ENCODE data around the gene MALL.

MALL gene

DNA sequence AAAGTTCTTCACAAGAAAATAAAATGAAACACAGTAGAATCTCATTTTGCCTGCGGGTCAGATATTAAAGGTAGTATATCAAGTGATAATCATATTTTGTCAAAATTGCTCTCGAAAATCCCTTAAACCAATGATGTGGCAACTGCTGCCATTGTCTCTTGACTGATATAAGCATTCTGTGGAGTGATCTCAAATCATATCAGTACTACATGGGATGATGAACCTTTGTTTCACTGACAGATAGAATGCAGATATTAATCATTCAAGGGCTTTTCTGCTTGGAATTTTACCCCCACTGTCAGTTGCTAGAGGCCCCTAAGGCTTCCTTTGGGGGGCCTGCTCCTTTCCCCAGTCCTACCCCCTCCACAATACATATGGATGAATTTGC lies 31.3 kb upstream of the MALL start:
- Histone ChIP-seq H3K27me3 (ENCODE audit: low read length) (no peaks in the 10 kb centered on the region), H3K9me2 (replicated peaks; ENCODE audit: insufficient read depth, low read length) (no peaks in the 10 kb centered on the region), H3K36me3 (ENCODE audit: low read length) (no peaks in the 10 kb centered on the region), H2AFZ (ENCODE audit: low read depth, low read length, severe bottlenecking) (no peak overlapping the region), H3F3A (ENCODE audit: insufficient read depth) (no peaks in the 10 kb centered on the region), H3K4me3 (ENCODE audit: insufficient read depth, low read length, poor library complexity, severe bottlenecking) (no peak overlapping the region), H3K27ac (ENCODE audit: low read depth, low read length) (no peak overlapping the region), H3K9ac (ENCODE audit: low read length) (no peak overlapping the region), H3K79me2 (ENCODE audit: insufficient read depth, low read length) (no peaks in the 10 kb centered on the region), H3K4me2 (ENCODE audit: low read depth, low read length, poor library complexity, severe bottlenecking) (no peak overlapping the region), H4K20me1 (ENCODE audit: low read depth, low read length) (no peaks in the 10 kb centered on the region), H3K9me3 (ENCODE audit: insufficient read depth, low read length) (no peaks in the 10 kb centered on the region; the same call in 1 of the 2 replicates)
- TF ChIP-seq EZH2phosphoT487 (conservative IDR thresholded peaks at IDR 0.05; ENCODE audit: low read length) (no peak), CTCF (IDR thresholded peaks at IDR 0.05; ENCODE audit: insufficient read depth, low read length, poor library complexity, severe bottlenecking) (no peak)

DNA sequence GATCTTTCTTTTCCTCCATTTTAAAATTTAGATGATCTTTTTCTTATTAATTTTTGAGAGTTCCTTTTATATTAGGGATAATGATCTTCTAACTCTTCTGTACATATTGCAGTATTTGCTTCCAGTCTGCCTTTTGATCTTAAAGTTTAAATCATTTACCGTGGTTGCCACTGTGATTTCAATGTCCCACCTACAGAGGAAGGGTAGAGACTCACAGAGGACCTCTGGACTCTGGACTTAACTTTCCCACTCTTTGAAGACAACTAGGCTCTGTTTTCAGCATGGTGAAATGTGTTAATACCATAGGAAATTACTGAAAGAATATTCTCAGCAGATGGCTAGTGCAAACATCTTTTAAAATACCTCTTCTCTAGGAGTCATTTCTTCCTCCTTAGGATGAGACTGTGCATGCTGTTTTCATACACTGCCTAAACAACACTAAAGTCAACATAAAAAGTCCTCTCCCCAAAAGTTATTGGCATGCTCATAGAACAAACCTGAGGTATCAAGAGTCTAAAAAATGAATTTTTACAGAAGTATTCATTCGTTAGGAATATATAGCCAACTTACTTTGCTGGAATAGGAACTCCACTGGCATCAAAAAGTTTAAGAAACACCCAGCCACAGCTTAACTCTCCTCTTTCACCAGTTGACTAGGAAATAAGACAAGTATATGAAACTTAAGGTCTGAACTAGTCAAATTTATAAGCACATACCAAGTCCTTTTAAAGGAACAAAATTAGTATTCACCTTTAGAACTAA lies 30.7 kb upstream of the MALL start:
- Histone ChIP-seq H3K79me2 (ENCODE audit: insufficient read depth, low read length) (no peaks in the 10 kb centered on the region), H4K20me1 (ENCODE audit: low read depth, low read length) (no peaks in the 10 kb centered on the region), H3K27me3 (ENCODE audit: low read length) (no peaks in the 10 kb centered on the region), H3K9ac (ENCODE audit: low read length) (no peak overlapping the region), H3K9me2 (replicated peaks; ENCODE audit: insufficient read depth, low read length) (no peaks in the 10 kb centered on the region), H3K4me3 (ENCODE audit: insufficient read depth, low read length, poor library complexity, severe bottlenecking) (no peak overlapping the region), H3F3A (ENCODE audit: insufficient read depth) (no peaks in the 10 kb centered on the region), H3K27ac (ENCODE audit: low read depth, low read length) (no peak overlapping the region), H2AFZ (ENCODE audit: low read depth, low read length, severe bottlenecking) (no peak overlapping the region), H3K36me3 (ENCODE audit: low read length) (no peaks in the 10 kb centered on the region), H3K9me3 (ENCODE audit: insufficient read depth, low read length) (no peaks in the 10 kb centered on the region; the same call in 1 of the 2 replicates), H3K4me2 (ENCODE audit: low read depth, low read length, poor library complexity, severe bottlenecking) (no peak overlapping the region)
- TF ChIP-seq CTCF (IDR thresholded peaks at IDR 0.05; ENCODE audit: insufficient read depth, low read length, poor library complexity, severe bottlenecking) = no peak
- TF ChIP-seq EZH2phosphoT487 (conservative IDR thresholded peaks at IDR 0.05; ENCODE audit: low read length) = no peak

DNA sequence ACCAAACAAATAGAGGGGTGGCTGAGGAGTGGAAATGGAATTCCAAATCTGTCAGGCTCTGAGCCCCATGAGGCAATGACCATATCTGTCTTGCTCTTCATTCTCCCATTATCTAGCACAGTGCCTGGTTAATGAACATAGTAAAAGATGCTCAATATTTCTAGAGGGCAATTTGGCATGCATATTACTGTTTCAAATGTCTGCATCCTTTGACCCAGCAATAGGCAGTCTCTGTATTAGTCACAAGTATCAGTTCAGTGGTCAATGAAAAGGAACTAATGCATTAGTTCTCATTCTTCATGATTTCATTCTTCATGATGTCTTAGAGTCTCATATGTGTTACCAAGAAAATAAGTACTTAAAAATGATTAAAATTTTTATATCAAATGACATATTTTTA lies 28.4 kb upstream of the MALL start:
- H3K9me2 ChIP-seq (replicated peaks; ENCODE audit: insufficient read depth, low read length) = no peaks in the 10 kb centered on the region
- H3K27me3 ChIP-seq (ENCODE audit: low read length) = no peaks in the 10 kb centered on the region
- H3F3A ChIP-seq (ENCODE audit: insufficient read depth) = no peaks in the 10 kb centered on the region
- H3K4me2 ChIP-seq (ENCODE audit: low read depth, low read length, poor library complexity, severe bottlenecking) = no peak overlapping the region
- H2AFZ ChIP-seq (ENCODE audit: low read depth, low read length, severe bottlenecking) = no peak overlapping the region
- no peak for TF ChIP-seq CTCF (IDR thresholded peaks at IDR 0.05; ENCODE audit: insufficient read depth, low read length, poor library complexity, severe bottlenecking)
- TF ChIP-seq EZH2phosphoT487 (conservative IDR thresholded peaks at IDR 0.05; ENCODE audit: low read length) = no peak
- no peaks in the 10 kb centered on the region for H3K36me3 ChIP-seq (ENCODE audit: low read length)
- H3K9me3 ChIP-seq (ENCODE audit: insufficient read depth, low read length) = no peaks in the 10 kb centered on the region; the same call in 1 of the 2 replicates
- H4K20me1 ChIP-seq (ENCODE audit: low read depth, low read length) = no peaks in the 10 kb centered on the region
- H3K27ac ChIP-seq (ENCODE audit: low read depth, low read length) = no peak overlapping the region
- H3K9ac ChIP-seq (ENCODE audit: low read length) = no peak overlapping the region
- no peak overlapping the region for H3K4me3 ChIP-seq (ENCODE audit: insufficient read depth, low read length, poor library complexity, severe bottlenecking)
- no peaks in the 10 kb centered on the region for H3K79me2 ChIP-seq (ENCODE audit: insufficient read depth, low read length)

Measured in SU-DHL-6 (cell line).